ENCODE results near the gene CAMTA1.

CAMTA1 gene

GRCh38 chr1:6953907-6954364 is 168.7 kb downstream of the CAMTA1 start:
- in situ Hi-C loops (cut with MboI; ENCODE audit: low sequenced_read_pairs): no loop called here

DNA sequence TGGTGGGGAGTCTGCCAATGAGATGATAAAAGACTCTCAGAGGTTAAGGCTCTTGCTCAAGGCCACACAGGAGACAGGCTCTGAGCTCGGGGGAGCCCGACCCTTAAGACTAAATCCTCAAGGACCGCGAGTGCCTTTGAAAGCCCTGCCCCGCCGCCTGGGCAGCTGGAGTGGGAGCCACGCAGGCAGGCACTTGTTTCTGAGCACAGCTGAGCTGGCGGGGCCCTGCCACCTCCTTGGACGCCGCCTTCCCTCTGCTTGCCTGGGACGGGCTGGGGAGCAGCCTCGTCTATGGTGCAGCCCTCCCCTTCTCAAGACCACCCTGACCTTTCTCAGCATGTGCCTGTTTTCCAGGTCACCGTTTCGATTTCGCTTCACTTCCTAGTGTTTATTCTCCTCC is 169.3 kb downstream of the CAMTA1 start:
- in situ Hi-C loops (cut with MboI; ENCODE audit: low sequenced_read_pairs): no loop called here

GRCh38 chr1:6955357-6956094 is 170.3 kb downstream of the CAMTA1 start:
- in situ Hi-C loops (cut with MboI; ENCODE audit: low sequenced_read_pairs): no loop called here

- in situ Hi-C loops (cut with MboI; ENCODE audit: low sequenced_read_pairs): no loop called here
Observed at GRCh38 chr1:6956488-6957159, 171.4 kb downstream of the CAMTA1 start.

GRCh38 chr1:6957341-6957740 is 172.1 kb downstream of the CAMTA1 start:
- in situ Hi-C loops (cut with MboI; ENCODE audit: low sequenced_read_pairs): no loop called here

DNA sequence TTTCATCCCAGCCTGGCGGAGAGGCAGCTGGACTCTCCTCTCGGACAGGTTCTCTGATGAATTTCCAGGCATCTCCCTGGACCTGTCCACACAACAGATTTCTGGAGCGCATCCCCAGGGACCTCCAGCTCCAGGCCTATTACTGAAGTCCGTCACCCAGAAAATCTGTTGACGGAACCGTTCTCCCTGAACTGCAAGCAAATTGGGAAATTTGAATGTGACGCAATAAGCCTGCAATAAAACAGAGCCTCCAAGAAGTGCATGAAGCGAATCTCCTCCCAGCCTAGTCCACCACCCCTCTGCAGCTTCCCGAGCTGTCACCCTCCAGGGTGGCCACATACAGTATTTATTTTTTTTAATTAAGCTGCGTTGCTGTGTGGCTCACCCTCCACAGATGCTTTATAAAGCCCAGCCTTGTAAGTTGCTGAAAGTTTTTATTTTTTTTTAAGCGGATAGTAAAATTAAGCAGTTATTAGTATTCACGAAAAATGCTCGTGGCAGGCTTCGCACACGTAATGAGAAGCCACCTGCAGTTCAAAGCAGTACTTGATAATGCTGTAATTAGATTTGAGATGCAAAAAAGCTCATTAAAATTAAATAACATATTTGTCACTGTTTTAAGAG is 173.3 kb downstream of the CAMTA1 start:
- in situ Hi-C loops (cut with MboI; ENCODE audit: low sequenced_read_pairs): no loop called here

- in situ Hi-C loops (cut with MboI; ENCODE audit: low sequenced_read_pairs): no loop called here
Observed at GRCh38 chr1:6959491-6959890, 174.2 kb downstream of the CAMTA1 start.

DNA sequence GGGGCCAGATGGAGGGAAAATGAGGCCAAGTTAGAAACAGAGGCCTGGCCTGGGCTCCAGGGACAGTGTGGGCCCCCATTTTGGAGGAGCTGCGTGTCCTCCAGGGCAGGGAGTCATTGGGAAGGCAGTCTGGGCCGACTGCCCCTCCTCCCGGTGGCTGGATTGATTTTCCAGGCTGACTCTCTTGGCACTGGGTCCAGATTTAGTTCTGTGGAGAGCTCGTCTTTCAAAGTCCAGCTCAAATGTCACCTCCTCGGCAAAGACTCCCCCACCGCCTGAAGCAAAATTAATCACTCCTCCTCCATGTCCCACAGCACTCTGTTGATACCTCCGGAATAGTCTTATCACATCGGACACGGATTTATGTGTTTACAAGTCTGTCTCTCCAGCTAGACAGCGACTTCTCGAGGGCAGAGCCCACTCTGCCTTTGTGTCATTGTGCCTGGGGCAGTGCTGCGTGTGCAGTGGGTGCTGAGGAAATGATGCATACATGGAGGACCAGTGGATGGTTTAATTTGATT is 175.1 kb downstream of the CAMTA1 start:
- in situ Hi-C loops (cut with MboI; ENCODE audit: low sequenced_read_pairs): no loop called here

- in situ Hi-C loops (cut with MboI; ENCODE audit: low sequenced_read_pairs): no loop called here
Observed at GRCh38 chr1:6960860-6961259, 175.6 kb downstream of the CAMTA1 start.

GRCh38 chr1:6961289-6961688 is 176.0 kb downstream of the CAMTA1 start:
- in situ Hi-C loops (cut with MboI; ENCODE audit: low sequenced_read_pairs): no loop called here

GRCh38 chr1:6961905-6962477 is 176.7 kb downstream of the CAMTA1 start:
- in situ Hi-C loops (cut with MboI; ENCODE audit: low sequenced_read_pairs): no loop called here

DNA sequence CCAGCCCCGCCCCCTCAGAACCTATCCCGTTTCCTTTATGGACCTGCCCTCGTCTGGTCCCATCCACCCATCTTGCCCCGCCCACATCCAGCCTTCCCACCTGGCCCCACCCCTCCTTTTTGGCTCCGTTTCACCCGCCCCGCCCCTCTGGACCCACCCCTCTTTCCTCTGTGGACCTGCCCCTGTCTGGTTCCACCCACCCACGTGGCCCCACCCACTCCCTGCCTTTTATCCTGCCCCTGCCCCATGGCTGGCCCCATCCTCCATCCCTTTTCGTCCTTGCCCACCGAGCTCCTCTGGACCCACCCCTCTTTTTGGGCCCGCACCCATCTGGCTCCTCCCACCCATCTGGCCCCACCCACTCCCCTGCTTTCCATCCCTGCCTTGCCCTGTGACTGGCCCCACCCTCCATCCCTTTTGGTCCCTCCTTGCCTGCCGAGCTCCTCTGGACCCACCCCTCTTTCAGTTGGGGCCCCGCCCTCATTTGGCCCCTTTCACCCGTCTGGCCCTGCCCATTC is 177.3 kb downstream of the CAMTA1 start:
- in situ Hi-C loops (cut with MboI; ENCODE audit: low sequenced_read_pairs): no loop called here

DNA sequence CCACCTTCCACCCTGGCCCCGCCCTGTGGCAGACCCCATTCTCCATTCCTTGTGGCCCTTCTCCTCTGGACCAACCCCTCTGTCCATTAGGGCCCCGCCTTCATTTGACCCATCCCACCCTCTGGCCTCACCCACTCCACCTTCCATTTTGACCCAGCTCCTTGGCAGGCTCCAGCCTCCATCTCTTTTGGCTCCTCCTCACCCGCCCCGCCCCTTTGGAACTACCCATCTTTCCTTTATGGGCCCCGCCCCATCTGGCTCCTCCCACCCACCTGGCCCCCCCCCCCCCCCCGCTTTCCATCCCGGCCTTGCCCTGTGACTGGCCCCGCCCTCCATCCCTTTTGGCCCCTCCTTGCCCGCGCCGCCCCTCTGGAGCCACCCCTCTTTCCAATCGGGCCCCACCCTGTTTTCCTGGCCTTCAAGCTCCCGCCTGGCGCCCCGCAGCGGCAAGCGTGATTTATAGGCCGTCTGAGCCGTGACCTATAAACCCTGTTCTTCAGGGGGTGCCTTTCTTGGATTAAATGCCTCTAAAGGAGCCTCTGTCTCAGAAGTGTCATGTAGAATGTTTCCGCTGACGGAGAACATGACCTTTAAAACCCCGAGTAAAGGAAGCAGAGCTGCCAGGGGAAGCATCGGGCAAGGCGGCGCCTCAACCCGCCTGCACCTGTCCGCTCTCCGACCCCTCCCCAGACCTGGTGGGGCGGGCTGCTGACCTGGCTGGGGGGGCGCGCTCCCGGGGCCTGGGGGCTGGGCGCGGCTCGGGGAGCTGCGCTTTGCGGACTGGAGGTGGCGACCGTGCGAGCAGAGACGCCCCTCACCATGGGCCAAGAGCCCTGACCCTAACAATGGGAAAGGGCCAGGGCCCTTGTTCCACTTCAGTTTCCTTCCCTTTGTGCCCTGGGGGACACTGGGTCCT is 178.0 kb downstream of the CAMTA1 start:
- in situ Hi-C loops (cut with MboI; ENCODE audit: low sequenced_read_pairs): no loop called here

- in situ Hi-C loops (cut with MboI; ENCODE audit: low sequenced_read_pairs): no loop called here
Observed at GRCh38 chr1:6963912-6964307, 178.7 kb downstream of the CAMTA1 start.

DNA sequence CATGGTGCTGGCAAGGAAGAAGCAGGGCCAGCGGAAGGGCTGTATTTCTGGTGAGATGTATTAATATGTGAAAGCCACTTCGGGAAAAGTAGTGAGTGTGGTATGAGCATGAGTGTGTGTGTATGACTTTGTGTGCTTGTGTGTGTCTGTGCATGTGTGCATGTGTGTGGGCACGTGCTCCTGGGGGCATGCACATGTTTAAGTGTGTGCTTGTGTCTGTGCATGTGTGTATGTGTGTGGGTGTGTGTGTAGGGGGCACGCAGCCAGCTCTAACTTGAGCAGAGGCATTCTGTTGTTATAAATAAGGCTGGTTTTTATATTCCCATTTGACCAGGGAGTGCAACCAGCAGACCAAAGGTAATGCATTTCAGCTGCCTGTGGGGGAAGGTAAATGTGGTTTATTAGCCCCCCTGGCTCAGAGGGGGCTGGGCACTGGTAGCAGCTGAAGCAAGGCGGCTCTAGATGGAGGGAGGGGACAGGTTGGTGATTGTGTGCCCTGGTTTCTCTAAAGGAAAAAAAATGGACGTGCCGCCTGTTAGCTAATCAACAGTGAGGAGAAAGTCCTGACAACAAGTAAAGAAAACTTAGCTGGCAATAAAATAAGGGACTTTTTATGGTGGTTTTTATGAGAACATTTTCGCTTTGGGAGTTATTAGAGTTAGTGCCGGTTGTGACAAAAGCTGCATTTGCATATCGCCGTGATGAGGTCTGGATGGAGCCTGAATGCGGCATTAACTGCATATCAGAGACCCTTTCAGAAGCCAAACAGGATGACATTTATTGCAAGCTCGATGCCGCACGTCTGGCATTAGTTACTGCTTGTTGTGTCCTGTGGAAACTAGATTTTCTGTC is 180.1 kb downstream of the CAMTA1 start:
- in situ Hi-C loops (cut with MboI; ENCODE audit: low sequenced_read_pairs): no loop called here

- in situ Hi-C loops (cut with MboI; ENCODE audit: low sequenced_read_pairs): no loop called here
Observed at GRCh38 chr1:6965935-6966241, 180.6 kb downstream of the CAMTA1 start.

DNA sequence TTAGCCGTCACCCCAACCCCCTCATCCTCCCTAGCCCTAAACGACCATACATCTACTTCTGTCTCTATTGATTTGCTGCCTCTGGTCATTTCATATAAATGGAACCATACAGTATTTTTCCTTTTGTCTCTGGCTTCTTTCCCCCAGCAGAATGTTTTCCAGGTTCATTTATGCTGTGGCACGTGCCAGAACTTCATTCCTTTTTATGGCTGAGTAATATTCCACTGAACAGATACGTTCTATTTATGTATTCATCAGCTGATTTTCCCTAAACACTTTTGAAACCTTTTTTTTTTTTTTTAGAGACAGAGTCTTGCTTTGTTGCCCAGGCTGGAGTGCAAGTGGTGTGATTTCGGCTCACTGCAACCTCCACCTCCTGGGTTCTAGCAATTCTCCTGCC is 181.1 kb downstream of the CAMTA1 start:
- in situ Hi-C loops (cut with MboI; ENCODE audit: low sequenced_read_pairs): no loop called here

- in situ Hi-C loops (cut with MboI; ENCODE audit: low sequenced_read_pairs): no loop called here
Observed at GRCh38 chr1:6967431-6968111, 182.3 kb downstream of the CAMTA1 start.

- in situ Hi-C loops (cut with MboI; ENCODE audit: low sequenced_read_pairs): no loop called here
Observed at GRCh38 chr1:6969106-6969505, 183.9 kb downstream of the CAMTA1 start.

Data from HL-60/S4 treated with retinoic acid at 250 ng/mL for 4 days and 3 days (cell line).